Left ventricle myocardium inferior (tissue), 1 donor: ENCODE results near the gene PLCB1. TPM values are rescaled to one million over a fixed set of nuclear protein-coding genes. Genes with fewer than 3 reads are reported as not detected.
"Not testable (repeated sequence)": the region's sequence is repeated elsewhere in the genome, so short reads cannot be mapped to it uniquely, and the experiment has no call there.

Source experiments
- DNase-seq: peaks from one replicate; pipeline ENCODE4 v3.0.0-alpha.2; 2020
- H3K27ac ChIP-seq: fragments of 200-600 bp; replicated peaks from 2 replicates; pipeline ENCODE4 v1.8.0; 2021
- H3K27me3 ChIP-seq: fragments of 200-600 bp; 2 replicates; pipeline ENCODE4 v1.8.0; 2021; ENCODE audit warnings: low read depth
- H3K36me3 ChIP-seq: fragments of 200-600 bp; 2 replicates; pipeline ENCODE4 v1.8.0; 2021
- H3K4me1 ChIP-seq: fragments of 200-600 bp; 2 replicates; pipeline ENCODE4 v1.8.0; 2021
- H3K4me3 ChIP-seq: fragments of 200-600 bp; 2 replicates; pipeline ENCODE4 v1.8.0; 2021; ENCODE audit warnings: mild to moderate bottlenecking, moderate library complexity
- H3K9me3 ChIP-seq: fragments of 200-600 bp; replicated peaks from 2 replicates; pipeline ENCODE4 v1.8.0; 2021
- CTCF ChIP-seq: fragments of 200-600 bp; IDR thresholded peaks from 2 replicates; pipeline ENCODE4 v1.8.0; 2021; ENCODE audit warnings: antibody characterized with exemption, mild to moderate bottlenecking, borderline replicate concordance
- intact Hi-C: fragments of 100-400 bp; cut with micrococcal nuclease; formaldehyde crosslinking; loops from one replicate; pipeline ENCODE4 v1.11.0; 2022
- total RNA-seq: library from RNA; stranded (reverse); fragmentation: NEBNext Ultra II Directional; extraction: Animal tissue kit (Norgen Biotek cat#: 25700); gene quantifications from one replicate; pipeline ENCODE4 v1.2.1, GENCODE V29; 2021
- donor health status: DM: no; HTN: yes; CAD: no; lungs with severe emphysema.

Gene PLCB1
- total RNA-seq, 1 donor from 2014 or later, result 6.0 TPM

- DNase-seq, result no peak
- H3K9me3 ChIP-seq, result no peaks in the 10 kb centered on the region
- H3K36me3 ChIP-seq, result no peaks in the 10 kb centered on the region
- H3K4me1 ChIP-seq, result peaks cover 37% of the 10 kb centered on the region
- no peak overlapping the region for H3K4me3 ChIP-seq
- intact Hi-C loops, result no loop called here
- H3K27ac ChIP-seq, result peak overlapping the region; percentile 44
- H3K27me3 ChIP-seq, result no peaks in the 10 kb centered on the region
- no peak for TF ChIP-seq CTCF
Measured at GRCh38 chr20:8346700-8347270, 214.7 kb downstream of the PLCB1 start.

DNA sequence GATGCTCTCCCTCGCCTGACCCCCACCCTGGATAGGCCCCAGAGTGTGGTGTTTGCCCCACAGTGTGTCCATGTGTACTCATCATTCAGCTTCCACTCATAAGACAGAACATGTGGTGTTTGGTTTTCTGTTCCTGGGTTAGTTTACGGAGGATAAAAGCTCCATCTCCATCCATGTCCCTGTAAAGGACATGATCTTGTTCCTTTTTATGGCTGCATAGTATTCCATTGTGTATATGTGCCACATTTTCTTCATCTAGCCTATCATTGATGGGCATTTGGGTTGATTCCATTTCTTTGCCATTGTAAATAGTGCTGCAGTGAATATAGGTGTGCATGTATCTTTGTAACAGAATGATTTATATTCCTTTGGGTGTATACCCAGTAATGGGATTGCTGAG lies 218.2 kb downstream of the PLCB1 start:
- H3K36me3 ChIP-seq, intact Hi-C loops, H3K4me3 ChIP-seq, H3K27me3 ChIP-seq, DNase-seq, H3K9me3 ChIP-seq, H3K27ac ChIP-seq: not testable (repeated sequence)
- peaks cover 35% of the 10 kb centered on the region for H3K4me1 ChIP-seq

GRCh38 chr20:8352486-8352885 lies 220.4 kb downstream of the PLCB1 start:
- no peak for TF ChIP-seq CTCF
- intact Hi-C loops, result no loop called here
- Histone ChIP-seq H3K27ac (no peak overlapping the region), H3K4me3 (no peak overlapping the region), H3K9me3 (no peaks in the 10 kb centered on the region), H3K4me1 (peaks cover 13% of the 10 kb centered on the region), H3K36me3 (no peaks in the 10 kb centered on the region), H3K27me3 (no peaks in the 10 kb centered on the region)
- no peak for DNase-seq

GRCh38 chr20:8353512-8353911 lies 221.4 kb downstream of the PLCB1 start:
- Histone ChIP-seq H3K36me3 (no peaks in the 10 kb centered on the region), H3K27me3 (no peaks in the 10 kb centered on the region), H3K4me1 (peaks cover 2% of the 10 kb centered on the region), H3K4me3 (no peak overlapping the region), H3K27ac (no peak overlapping the region), H3K9me3 (no peaks in the 10 kb centered on the region)
- DNase-seq, result no peak
- intact Hi-C loops, result no loop called here
- TF ChIP-seq CTCF, result no peak

- no peak for TF ChIP-seq CTCF
- Histone ChIP-seq H3K27me3 (no peaks in the 10 kb centered on the region), H3K36me3 (no peaks in the 10 kb centered on the region), H3K4me3 (no peak overlapping the region), H3K9me3 (no peaks in the 10 kb centered on the region), H3K4me1 (peaks cover 8% of the 10 kb centered on the region), H3K27ac (no peak overlapping the region)
- DNase-seq, result no peak
- intact Hi-C loops, result no loop called here
Measured at GRCh38 chr20:8355453-8355852, 223.4 kb downstream of the PLCB1 start.

GRCh38 chr20:8356806-8357205 lies 224.7 kb downstream of the PLCB1 start:
- intact Hi-C loops, result no loop called here
- peaks cover 16% of the 10 kb centered on the region for H3K4me1 ChIP-seq
- no peaks in the 10 kb centered on the region for H3K9me3 ChIP-seq
- no peak overlapping the region for H3K27ac ChIP-seq
- no peak for DNase-seq
- H3K4me3 ChIP-seq, result no peak overlapping the region
- TF ChIP-seq CTCF, result no peak
- H3K36me3 ChIP-seq, result no peaks in the 10 kb centered on the region
- no peaks in the 10 kb centered on the region for H3K27me3 ChIP-seq
